ENCODE results near the gene PFN3. TPM values are rescaled to one million over a fixed set of nuclear protein-coding genes. Genes with fewer than 3 reads are reported as not detected.

The PFN3 gene
- total and polyA plus RNA-seq, 7 donors = not detected

DNA sequence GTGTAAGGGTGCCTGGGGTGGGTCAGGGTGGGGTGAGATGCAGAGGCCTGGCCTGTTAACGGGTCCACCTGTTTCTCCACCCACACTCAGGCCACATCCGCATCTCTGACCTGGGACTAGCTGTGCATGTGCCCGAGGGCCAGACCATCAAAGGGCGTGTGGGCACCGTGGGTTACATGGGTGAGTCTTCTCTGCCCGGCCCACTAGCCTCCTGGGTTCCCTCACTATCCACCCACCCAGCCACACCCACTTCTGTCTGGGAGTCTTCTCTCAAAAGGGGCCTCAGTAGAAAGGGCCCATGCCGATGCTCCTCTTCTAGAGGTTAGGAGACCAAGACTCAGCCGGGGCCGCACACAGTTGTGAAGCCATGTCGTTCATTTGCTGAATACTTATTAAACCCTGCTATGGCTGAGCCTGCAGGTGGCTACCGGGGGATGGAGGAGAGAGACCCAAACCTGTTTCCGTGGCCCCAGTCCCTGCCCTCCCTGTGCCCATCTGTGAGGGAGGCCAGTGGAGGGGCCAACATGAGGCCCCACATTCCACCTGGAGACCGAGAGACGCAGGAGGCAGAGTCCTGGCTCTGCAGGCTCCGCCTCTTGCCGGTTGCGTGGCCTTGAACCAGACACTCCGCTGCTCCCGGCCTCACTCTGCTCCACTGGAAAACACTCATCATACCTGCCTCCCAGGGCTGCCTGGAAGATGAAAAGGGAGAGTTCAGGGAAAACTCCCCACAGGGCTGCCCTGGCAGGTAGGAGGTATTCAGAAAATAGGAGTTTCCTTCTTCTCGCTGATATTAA is 34.7 kb upstream of the PFN3 start:
- peaks cover 25 to 78% (median 56%) of the 10 kb centered on the region in 4 donors for H3K36me3 ChIP-seq
- intact Hi-C loops (cut with DNase I) = no loop called here

DNA sequence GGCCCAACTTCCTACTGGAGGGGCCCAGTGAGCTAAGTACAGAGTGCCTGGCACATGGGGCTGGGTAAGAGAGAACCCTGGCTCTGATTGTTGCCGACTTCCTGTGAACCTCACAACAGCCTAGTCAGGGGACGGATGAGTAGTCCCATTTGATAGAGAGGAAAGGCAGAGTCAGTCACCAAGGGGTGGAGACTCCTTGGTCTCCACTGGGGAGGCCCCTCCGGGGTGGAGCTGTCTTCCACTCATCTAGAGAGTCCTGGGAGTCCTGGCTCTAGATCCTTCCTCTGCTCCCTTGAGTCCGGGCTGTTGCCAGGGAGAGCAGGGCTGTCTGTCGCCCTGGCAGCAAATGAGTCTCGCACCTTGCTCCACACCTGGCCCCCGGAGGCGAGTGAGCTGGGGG is 34.0 kb upstream of the PFN3 start:
- no peak for TF ChIP-seq POLR2A (IDR thresholded peaks at IDR 0.05)
- no peak for TF ChIP-seq POLR2AphosphoS5 (IDR thresholded peaks at IDR 0.05)
- TF ChIP-seq, protein P1, sequence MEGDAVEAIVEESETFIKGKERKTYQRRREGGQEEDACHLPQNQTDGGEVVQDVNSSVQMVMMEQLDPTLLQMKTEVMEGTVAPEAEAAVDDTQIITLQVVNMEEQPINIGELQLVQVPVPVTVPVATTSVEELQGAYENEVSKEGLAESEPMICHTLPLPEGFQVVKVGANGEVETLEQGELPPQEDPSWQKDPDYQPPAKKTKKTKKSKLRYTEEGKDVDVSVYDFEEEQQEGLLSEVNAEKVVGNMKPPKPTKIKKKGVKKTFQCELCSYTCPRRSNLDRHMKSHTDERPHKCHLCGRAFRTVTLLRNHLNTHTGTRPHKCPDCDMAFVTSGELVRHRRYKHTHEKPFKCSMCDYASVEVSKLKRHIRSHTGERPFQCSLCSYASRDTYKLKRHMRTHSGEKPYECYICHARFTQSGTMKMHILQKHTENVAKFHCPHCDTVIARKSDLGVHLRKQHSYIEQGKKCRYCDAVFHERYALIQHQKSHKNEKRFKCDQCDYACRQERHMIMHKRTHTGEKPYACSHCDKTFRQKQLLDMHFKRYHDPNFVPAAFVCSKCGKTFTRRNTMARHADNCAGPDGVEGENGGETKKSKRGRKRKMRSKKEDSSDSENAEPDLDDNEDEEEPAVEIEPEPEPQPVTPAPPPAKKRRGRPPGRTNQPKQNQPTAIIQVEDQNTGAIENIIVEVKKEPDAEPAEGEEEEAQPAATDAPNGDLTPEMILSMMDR (IDR thresholded peaks at IDR 0.05) = no peak
- TF ChIP-seq EP300 (IDR thresholded peaks at IDR 0.05) = no peak
- Histone ChIP-seq H3K36me3 (peaks cover 25 to 78% (median 56%) of the 10 kb centered on the region in 4 donors), H3K4me1 (peaks cover 0 to 17% (median 7%) of the 10 kb centered on the region in 4 donors), H3K4me3 (no peak overlapping the region), H3K27me3 (no peaks in the 10 kb centered on the region), H3K27ac (no peak overlapping the region), H3K9me3 (no peaks in the 10 kb centered on the region)
- 84 to 90% methylated on average over 8 of the region's 8 CpGs for WGBS, 2 donors
- DNase-seq = no peak
- intact Hi-C loops (cut with DNase I) = no loop called here

More for the DNA sequence above, 34.7 kb upstream of the PFN3 start:
- H3K27ac ChIP-seq = no peak overlapping the region
- no peaks in the 10 kb centered on the region for H3K27me3 ChIP-seq
- 92% methylated on average over 20 of the region's 20 CpGs for WGBS, 2 donors
- TF ChIP-seq EP300 (IDR thresholded peaks at IDR 0.05) = no peak
- no peak for TF ChIP-seq POLR2AphosphoS5 (IDR thresholded peaks at IDR 0.05)
- TF ChIP-seq, protein P1 (IDR thresholded peaks at IDR 0.05) = no peak
- TF ChIP-seq POLR2A (IDR thresholded peaks at IDR 0.05) = no peak
- peaks cover 0 to 17% (median 6%) of the 10 kb centered on the region in 4 donors for H3K4me1 ChIP-seq
- no peak for DNase-seq
- H3K9me3 ChIP-seq = no peaks in the 10 kb centered on the region
- H3K4me3 ChIP-seq = no peak overlapping the region

DNA sequence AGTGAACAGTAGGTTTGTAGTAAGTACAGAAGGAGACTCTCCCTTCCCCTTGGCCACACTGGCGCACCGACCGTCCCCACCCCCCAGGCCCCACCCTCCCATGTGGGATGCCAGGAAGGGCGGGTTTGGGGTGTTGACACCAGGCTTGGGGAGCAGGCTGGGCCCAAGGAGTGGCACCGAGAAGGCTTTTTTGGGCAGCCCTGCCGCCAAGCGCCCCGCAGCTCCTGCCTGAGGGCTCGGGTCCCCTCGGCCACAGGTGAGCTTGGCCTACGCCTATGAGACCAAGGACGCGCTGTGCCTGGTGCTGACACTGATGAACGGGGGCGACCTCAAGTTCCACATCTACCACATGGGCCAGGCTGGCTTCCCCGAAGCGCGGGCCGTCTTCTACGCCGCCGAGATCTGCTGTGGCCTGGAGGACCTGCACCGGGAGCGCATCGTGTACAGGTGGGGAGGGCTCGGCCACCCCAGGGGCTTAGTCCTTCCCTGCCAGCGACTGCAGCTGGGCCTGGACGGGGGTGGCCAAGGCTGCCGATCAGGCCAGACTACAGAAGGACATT is 33.3 kb upstream of the PFN3 start:
- Histone ChIP-seq H3K4me1 (peaks cover 0 to 20% (median 14%) of the 10 kb centered on the region in 4 donors), H3K9me3 (no peaks in the 10 kb centered on the region), H3K27me3 (no peaks in the 10 kb centered on the region), H3K4me3 (no peak overlapping the region), H3K36me3 (peaks cover 25 to 78% (median 56%) of the 10 kb centered on the region in 4 donors), H3K27ac (no peak overlapping the region)
- intact Hi-C loops (cut with DNase I) = no loop called here
- 92% methylated on average over 29 of the region's 29 CpGs for WGBS, 2 donors
- DNase-seq = no peak
- TF ChIP-seq, protein P1 (IDR thresholded peaks at IDR 0.05) = no peak
- TF ChIP-seq POLR2A (IDR thresholded peaks at IDR 0.05) = no peak
- TF ChIP-seq EP300 (IDR thresholded peaks at IDR 0.05) = no peak
- TF ChIP-seq POLR2AphosphoS5 (IDR thresholded peaks at IDR 0.05) = no peak

DNA sequence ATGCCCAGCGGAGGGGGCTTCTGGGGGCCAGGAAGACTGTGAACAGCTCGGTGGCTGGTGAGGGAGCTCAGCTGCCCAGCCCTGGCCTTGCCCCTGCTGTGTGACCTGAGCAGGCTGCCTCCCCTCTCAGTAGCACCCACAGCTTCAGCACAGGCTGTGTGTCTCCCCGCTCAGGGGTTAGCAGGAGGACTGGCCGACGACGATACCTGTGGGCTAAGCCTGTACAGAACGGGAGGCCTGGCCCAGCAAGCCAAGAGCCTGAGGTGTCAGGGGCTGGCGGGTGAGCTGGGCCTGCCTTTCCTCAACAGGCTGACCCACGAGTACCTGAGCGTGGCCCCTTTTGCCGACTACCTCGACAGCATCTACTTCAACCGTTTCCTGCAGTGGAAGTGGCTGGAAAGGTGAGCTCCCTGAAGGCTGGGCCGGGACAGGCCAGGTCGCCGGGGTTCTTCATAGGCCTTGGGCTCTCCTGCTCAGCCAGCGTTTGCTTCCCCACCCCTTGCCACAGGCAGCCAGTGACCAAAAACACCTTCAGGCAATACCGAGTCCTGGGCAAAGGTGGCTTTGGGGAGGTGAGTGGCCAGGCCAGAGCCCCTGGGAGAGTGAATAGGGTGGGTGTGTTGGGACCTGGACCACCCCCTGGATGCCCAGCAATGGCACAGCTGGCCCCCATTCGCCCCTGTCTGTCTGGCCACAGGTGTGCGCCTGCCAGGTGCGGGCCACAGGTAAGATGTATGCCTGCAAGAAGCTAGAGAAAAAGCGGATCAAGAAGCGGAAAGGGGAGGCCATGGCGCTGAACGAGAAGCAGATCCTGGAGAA is 32.6 kb upstream of the PFN3 start:
- Histone ChIP-seq H3K4me3 (no peak overlapping the region), H3K4me1 (peaks cover 0 to 27% (median 21%) of the 10 kb centered on the region in 4 donors), H3K36me3 (peaks cover 25 to 77% (median 56%) of the 10 kb centered on the region in 4 donors), H3K9me3 (no peaks in the 10 kb centered on the region), H3K27me3 (no peaks in the 10 kb centered on the region), H3K27ac (peak overlapping the region in 1 of 4 donors; percentile 47)
- no peak for TF ChIP-seq POLR2AphosphoS5 (IDR thresholded peaks at IDR 0.05)
- no peak for TF ChIP-seq EP300 (IDR thresholded peaks at IDR 0.05)
- no peak for TF ChIP-seq POLR2A (IDR thresholded peaks at IDR 0.05)
- TF ChIP-seq, protein P1 (IDR thresholded peaks at IDR 0.05) = no peak
- 93 to 95% methylated on average over 25 of the region's 25 CpGs for WGBS, 2 donors
- DNase-seq = no peak
- intact Hi-C loops (cut with DNase I) = no loop called here

Data from sigmoid colon (tissue), 7 donors.